Retinal pigment epithelial cell (primary cell): ENCODE results near the gene DEFB128.

Experiments
- DNase-seq: peaks from one replicate; pipeline ENCODE4 v3.0.0-alpha.2; 2010; ENCODE audit warnings: low read depth
- H3K4me3 ChIP-seq: 2 replicates; pipeline ENCODE4 v1.5.1; 2011; ENCODE audit warnings: mild to moderate bottlenecking, low read length, control low read depth, moderate library complexity
- TF ChIP-seq, protein P1 (sequence below): conservative IDR thresholded peaks from 2 replicates; pipeline ENCODE4 v1.5.1; 2011; ENCODE audit warnings: low read depth, low read length, control low read depth, inconsistent platforms

The DEFB128 gene

DNA sequence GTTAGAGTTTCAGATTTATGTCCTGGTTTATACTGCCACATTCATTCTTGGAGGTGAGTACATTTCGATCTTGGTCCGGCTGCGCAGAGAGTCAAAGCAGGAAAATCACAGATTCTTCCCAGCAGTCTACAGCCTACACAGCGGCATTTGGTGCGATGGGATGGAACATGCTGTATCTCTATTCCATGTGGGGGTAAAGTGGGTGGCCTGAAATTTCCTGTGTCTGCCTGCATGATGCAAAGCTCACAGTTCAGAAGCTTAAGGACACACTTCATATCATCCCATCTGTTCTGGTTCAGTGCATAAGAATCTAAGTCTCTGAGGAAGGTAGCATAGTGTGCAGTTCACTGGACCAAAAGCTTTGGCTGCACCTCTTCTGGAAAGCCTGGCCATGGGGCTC, 32.4 kb downstream of the DEFB128 start, which contains the start of gene DEFB127:
Gene DEFB127, plus strand, starts transcription at position 301 of the 400 bp plus-strand sequence. Its CDS starts 91 bp downstream, at position 392.
- H3K4me3 ChIP-seq: no peak within 1 kb of the TSS
- DNase-seq: no peak
- TF ChIP-seq, protein P1, sequence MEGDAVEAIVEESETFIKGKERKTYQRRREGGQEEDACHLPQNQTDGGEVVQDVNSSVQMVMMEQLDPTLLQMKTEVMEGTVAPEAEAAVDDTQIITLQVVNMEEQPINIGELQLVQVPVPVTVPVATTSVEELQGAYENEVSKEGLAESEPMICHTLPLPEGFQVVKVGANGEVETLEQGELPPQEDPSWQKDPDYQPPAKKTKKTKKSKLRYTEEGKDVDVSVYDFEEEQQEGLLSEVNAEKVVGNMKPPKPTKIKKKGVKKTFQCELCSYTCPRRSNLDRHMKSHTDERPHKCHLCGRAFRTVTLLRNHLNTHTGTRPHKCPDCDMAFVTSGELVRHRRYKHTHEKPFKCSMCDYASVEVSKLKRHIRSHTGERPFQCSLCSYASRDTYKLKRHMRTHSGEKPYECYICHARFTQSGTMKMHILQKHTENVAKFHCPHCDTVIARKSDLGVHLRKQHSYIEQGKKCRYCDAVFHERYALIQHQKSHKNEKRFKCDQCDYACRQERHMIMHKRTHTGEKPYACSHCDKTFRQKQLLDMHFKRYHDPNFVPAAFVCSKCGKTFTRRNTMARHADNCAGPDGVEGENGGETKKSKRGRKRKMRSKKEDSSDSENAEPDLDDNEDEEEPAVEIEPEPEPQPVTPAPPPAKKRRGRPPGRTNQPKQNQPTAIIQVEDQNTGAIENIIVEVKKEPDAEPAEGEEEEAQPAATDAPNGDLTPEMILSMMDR: no peak

DNA sequence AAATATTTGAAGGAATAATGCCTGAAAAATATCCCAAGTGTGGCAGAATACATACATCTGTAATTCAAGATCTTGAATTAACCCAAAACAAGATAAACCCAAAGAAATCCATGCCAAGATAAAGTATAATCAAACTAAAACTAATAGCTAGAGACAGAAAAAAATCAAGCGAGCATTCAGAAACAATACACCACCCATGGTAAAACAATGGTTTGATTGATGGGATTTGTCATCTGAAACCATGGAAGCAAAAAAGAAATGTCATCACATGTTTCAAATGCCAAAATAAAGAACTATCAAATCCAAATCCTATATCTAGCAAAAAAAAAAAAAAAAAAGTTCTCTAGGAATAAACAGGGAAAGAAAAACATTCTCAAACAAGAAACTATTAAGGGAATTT, 37.4 kb downstream of the DEFB128 start:
- no peak for DNase-seq
- no peak overlapping the region for H3K4me3 ChIP-seq
- TF ChIP-seq, protein P1: no peak

DNA sequence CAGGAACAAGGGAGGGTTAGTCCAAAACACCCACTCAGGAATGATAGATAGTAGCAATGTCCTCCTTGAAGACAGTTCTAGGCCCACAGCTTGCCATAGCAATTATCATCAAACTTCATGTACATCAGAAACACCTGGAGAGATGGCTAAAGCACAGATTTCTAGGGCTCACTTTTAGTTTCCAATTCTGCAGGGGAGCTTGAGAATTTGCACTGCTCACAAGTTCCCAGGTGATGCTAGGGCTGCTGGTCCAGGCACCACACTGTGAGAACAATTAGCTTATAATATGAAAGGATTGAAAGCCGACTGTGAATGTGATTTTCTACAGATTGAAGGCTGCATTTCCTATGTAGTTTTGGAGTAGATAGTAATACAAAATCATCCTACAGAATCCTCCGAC, 43.6 kb downstream of the DEFB128 start:
- H3K4me3 ChIP-seq: no peak overlapping the region
- TF ChIP-seq, protein P1: no peak
- DNase-seq: no peak

DNA sequence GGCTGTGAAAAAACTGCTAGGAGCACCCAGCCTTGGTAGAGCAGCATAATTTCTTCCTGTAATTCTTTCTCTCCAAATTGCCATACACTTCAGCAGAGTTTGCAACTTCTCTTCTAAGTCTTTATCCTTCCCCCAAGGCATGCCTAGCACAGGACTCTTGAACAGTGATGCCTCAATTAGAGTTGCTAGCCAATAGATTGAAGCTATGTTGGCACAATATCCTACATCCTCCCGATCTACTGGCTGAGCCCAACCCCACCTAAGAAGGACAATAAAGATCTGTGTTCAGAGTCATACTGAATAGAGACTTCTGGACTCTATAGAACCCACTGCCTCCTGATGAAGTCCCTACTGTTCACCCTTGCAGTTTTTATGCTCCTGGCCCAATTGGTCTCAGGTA, 47.2 kb downstream of the DEFB128 start, which contains the start of gene DEFB126:
Gene DEFB126, plus strand, starts transcription at position 301 of the 400 bp plus-strand sequence. Its CDS starts 39 bp downstream, at position 340.
- DNase-seq: no peak
- TF ChIP-seq, protein P1: no peak
- H3K4me3 ChIP-seq: no peak within 1 kb of the TSS
